Stimulated activated naive CD8-positive, alpha-beta T cell treated with anti-CD3 and anti-CD28 coated beads, Interleukin-15, amount 100 ng/mL, for 72 hours (primary cell): Measurements from ENCODE around the gene SLC45A1.
A peak's percentile ranks its signal among the peaks of the same experiment; 100 is the strongest.
"Not testable (repeated sequence)": the region's sequence is repeated elsewhere in the genome, so short reads cannot be mapped to it uniquely, and the experiment has no call there.

Source experiments
- ATAC-seq: fragments of 150-1000 bp; cut with Tn5 transposase; 2 replicates; pipeline ENCODE4 v1.10.0; 2021; ENCODE audit warnings: mild to moderate bottlenecking, moderate library complexity
- DNase-seq, 2 donors: peaks; one replicate each; pipeline ENCODE4 v3.0.0; 2021 to 2022
- H3K27ac Mint-ChIP-seq, 2 donors: one replicate each; pipeline ENCODE4 v1.8.0; 2022; ENCODE audit warnings: mild to moderate bottlenecking in 2 of 2, mixed read lengths in 2 of 2, moderate library complexity in 2 of 2
- H3K27me3 Mint-ChIP-seq: one replicate; pipeline ENCODE4 v1.8.0; 2022; ENCODE audit warnings: mixed read lengths
- H3K4me1 Mint-ChIP-seq: one replicate; pipeline ENCODE4 v1.8.0; 2022; ENCODE audit warnings: mild to moderate bottlenecking, mixed read lengths
- H3K4me3 Mint-ChIP-seq, 2 donors: one replicate each; pipeline ENCODE4 v1.8.0; 2022; ENCODE audit warnings: mild to moderate bottlenecking in 2 of 2, mixed read lengths in 2 of 2, moderate library complexity in 1 of 2
- H3K9me3 Mint-ChIP-seq, 2 donors: one replicate each; pipeline ENCODE4 v1.8.0; 2022; ENCODE audit warnings: mixed read lengths in 2 of 2

Gene SLC45A1

GRCh38 chr1:8377271-8377981 lies 59.5 kb downstream of the SLC45A1 start:
- no peak for ATAC-seq
- H3K9me3 Mint-ChIP-seq: no peaks in the 10 kb centered on the region
- H3K4me1 Mint-ChIP-seq: peaks cover 70% of the 10 kb centered on the region
- H3K4me3 Mint-ChIP-seq: no peak overlapping the region
- no peaks in the 10 kb centered on the region for H3K27me3 Mint-ChIP-seq
- no peak overlapping the region for H3K27ac Mint-ChIP-seq
- DNase-seq: no peak

GRCh38 chr1:8378178-8378577 lies 60.3 kb downstream of the SLC45A1 start:
- Mint-ChIP-seq H3K4me1 (peaks cover 78% of the 10 kb centered on the region), H3K4me3 (no peak overlapping the region), H3K27ac (peak overlapping the region in 1 of 2 donors; percentile 47), H3K27me3 (no peaks in the 10 kb centered on the region), H3K9me3 (no peaks in the 10 kb centered on the region)
- no peak for ATAC-seq
- no peak for DNase-seq

GRCh38 chr1:8378981-8379470 lies 61.1 kb downstream of the SLC45A1 start:
- H3K27ac Mint-ChIP-seq: no peak overlapping the region
- peaks cover 79% of the 10 kb centered on the region for H3K4me1 Mint-ChIP-seq
- H3K9me3 Mint-ChIP-seq: no peaks in the 10 kb centered on the region
- no peaks in the 10 kb centered on the region for H3K27me3 Mint-ChIP-seq
- no peak overlapping the region for H3K4me3 Mint-ChIP-seq
- ATAC-seq: no peak
- DNase-seq: no peak

- no peak for ATAC-seq
- H3K4me1 Mint-ChIP-seq: peaks cover 79% of the 10 kb centered on the region
These were observed 61.7 kb downstream of the SLC45A1 start for GRCh38 chr1:8379513-8380186.

GRCh38 chr1:8380310-8380709 lies 62.4 kb downstream of the SLC45A1 start:
- H3K27ac Mint-ChIP-seq, H3K4me3 Mint-ChIP-seq: not testable (repeated sequence)
- peaks cover 77% of the 10 kb centered on the region for H3K4me1 Mint-ChIP-seq

More at GRCh38 chr1:8379513-8380186, 61.7 kb downstream of the SLC45A1 start:
- Mint-ChIP-seq H3K9me3 (no peaks in the 10 kb centered on the region), H3K27ac (peak overlapping the region in 1 of 2 donors; percentile 60), H3K4me3 (no peak overlapping the region), H3K27me3 (no peaks in the 10 kb centered on the region)
- DNase-seq: no peak

GRCh38 chr1:8381618-8382017 lies 63.7 kb downstream of the SLC45A1 start:
- Mint-ChIP-seq H3K4me3 (no peak overlapping the region), H3K4me1 (peaks cover 71% of the 10 kb centered on the region), H3K27ac (no peak overlapping the region), H3K27me3 (no peaks in the 10 kb centered on the region), H3K9me3 (no peaks in the 10 kb centered on the region)
- DNase-seq (no peak), ATAC-seq (no peak)

More at GRCh38 chr1:8380310-8380709, 62.4 kb downstream of the SLC45A1 start:
- ATAC-seq, H3K27me3 Mint-ChIP-seq, H3K9me3 Mint-ChIP-seq, DNase-seq: not testable (repeated sequence)

GRCh38 chr1:8382051-8382505 lies 64.2 kb downstream of the SLC45A1 start:
- Mint-ChIP-seq H3K4me1 (peaks cover 75% of the 10 kb centered on the region), H3K4me3 (no peak overlapping the region), H3K27ac (no peak overlapping the region), H3K27me3 (no peaks in the 10 kb centered on the region), H3K9me3 (no peaks in the 10 kb centered on the region)
- DNase-seq (no peak), ATAC-seq (no peak)

GRCh38 chr1:8382608-8383505 lies 64.9 kb downstream of the SLC45A1 start:
- Mint-ChIP-seq H3K27ac (no peak overlapping the region), H3K27me3 (no peaks in the 10 kb centered on the region), H3K4me1 (peaks cover 71% of the 10 kb centered on the region), H3K9me3 (no peaks in the 10 kb centered on the region), H3K4me3 (peak overlapping the region; percentile 33 to 48)
- no peak for DNase-seq
- no peak for ATAC-seq

- Mint-ChIP-seq H3K9me3 (no peaks in the 10 kb centered on the region), H3K27ac (no peak overlapping the region), H3K27me3 (no peaks in the 10 kb centered on the region), H3K4me1 (peaks cover 64% of the 10 kb centered on the region), H3K4me3 (no peak overlapping the region)
- DNase-seq (no peak), ATAC-seq (no peak)
These were observed 66.2 kb downstream of the SLC45A1 start for GRCh38 chr1:8384088-8384487.

- Mint-ChIP-seq H3K27me3 (no peaks in the 10 kb centered on the region), H3K27ac (no peak overlapping the region)
These were observed 66.7 kb downstream of the SLC45A1 start for GRCh38 chr1:8384577-8384976.

GRCh38 chr1:8386247-8386646 lies 68.3 kb downstream of the SLC45A1 start:
- H3K4me3 Mint-ChIP-seq: no peak overlapping the region
- no peaks in the 10 kb centered on the region for H3K27me3 Mint-ChIP-seq
- ATAC-seq (no peak), DNase-seq (no peak)
- no peaks in the 10 kb centered on the region for H3K9me3 Mint-ChIP-seq
- peaks cover 67% of the 10 kb centered on the region for H3K4me1 Mint-ChIP-seq
- H3K27ac Mint-ChIP-seq: no peak overlapping the region

More at GRCh38 chr1:8384577-8384976, 66.7 kb downstream of the SLC45A1 start:
- ATAC-seq (no peak), DNase-seq (no peak)
- Mint-ChIP-seq H3K4me3 (no peak overlapping the region), H3K4me1 (peaks cover 63% of the 10 kb centered on the region), H3K9me3 (no peaks in the 10 kb centered on the region)

- H3K4me1 Mint-ChIP-seq: peaks cover 67% of the 10 kb centered on the region
- H3K9me3 Mint-ChIP-seq: no peaks in the 10 kb centered on the region
- no peak for ATAC-seq
- no peaks in the 10 kb centered on the region for H3K27me3 Mint-ChIP-seq
- H3K27ac Mint-ChIP-seq: peak overlapping the region; percentile 30 to 60
- no peak overlapping the region for H3K4me3 Mint-ChIP-seq
- no peak for DNase-seq
These were observed 71.0 kb downstream of the SLC45A1 start for GRCh38 chr1:8388732-8389562.

- DNase-seq (peak in 1 of 2 donors; percentile 55), ATAC-seq (peak; percentile 97)
- Mint-ChIP-seq H3K9me3 (no peaks in the 10 kb centered on the region), H3K27ac (peak overlapping the region in 1 of 2 donors; percentile 6), H3K4me1 (peaks cover 64% of the 10 kb centered on the region), H3K4me3 (no peak overlapping the region), H3K27me3 (no peaks in the 10 kb centered on the region)
These were observed 72.1 kb downstream of the SLC45A1 start for GRCh38 chr1:8389958-8390535.

- Mint-ChIP-seq H3K27me3 (no peaks in the 10 kb centered on the region), H3K9me3 (no peaks in the 10 kb centered on the region), H3K4me3 (no peak overlapping the region), H3K4me1 (peaks cover 71% of the 10 kb centered on the region), H3K27ac (peak overlapping the region in 1 of 2 donors; percentile 23)
- DNase-seq: no peak
- ATAC-seq: no peak
These were observed 72.8 kb downstream of the SLC45A1 start for GRCh38 chr1:8390707-8391106.
